ENCODE results near the gene ANXA1.

DNA sequence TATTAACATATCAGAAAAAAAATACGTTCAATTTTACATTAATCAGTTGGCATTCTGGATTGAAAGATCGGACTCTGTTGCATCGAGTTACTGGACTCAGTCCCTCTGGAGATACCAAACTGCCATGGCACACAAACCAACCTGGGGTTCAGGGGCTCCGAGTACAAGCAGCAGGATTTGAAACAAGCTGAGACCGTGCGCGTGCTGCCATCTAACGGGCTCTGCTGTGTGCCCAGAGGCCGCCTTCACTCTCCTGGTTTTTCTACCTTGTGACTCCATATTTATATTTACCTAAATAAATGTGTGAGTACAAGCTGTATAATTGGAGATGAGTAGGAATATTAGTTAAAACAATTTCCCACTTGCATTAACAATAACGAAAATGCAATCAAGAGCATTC is 48.2 kb downstream of the ANXA1 start:
- no peak for TF ChIP-seq GABPB1 (CRISPR knock-in tag; IDR thresholded peaks at IDR 0.05)
- TF ChIP-seq, protein P1, sequence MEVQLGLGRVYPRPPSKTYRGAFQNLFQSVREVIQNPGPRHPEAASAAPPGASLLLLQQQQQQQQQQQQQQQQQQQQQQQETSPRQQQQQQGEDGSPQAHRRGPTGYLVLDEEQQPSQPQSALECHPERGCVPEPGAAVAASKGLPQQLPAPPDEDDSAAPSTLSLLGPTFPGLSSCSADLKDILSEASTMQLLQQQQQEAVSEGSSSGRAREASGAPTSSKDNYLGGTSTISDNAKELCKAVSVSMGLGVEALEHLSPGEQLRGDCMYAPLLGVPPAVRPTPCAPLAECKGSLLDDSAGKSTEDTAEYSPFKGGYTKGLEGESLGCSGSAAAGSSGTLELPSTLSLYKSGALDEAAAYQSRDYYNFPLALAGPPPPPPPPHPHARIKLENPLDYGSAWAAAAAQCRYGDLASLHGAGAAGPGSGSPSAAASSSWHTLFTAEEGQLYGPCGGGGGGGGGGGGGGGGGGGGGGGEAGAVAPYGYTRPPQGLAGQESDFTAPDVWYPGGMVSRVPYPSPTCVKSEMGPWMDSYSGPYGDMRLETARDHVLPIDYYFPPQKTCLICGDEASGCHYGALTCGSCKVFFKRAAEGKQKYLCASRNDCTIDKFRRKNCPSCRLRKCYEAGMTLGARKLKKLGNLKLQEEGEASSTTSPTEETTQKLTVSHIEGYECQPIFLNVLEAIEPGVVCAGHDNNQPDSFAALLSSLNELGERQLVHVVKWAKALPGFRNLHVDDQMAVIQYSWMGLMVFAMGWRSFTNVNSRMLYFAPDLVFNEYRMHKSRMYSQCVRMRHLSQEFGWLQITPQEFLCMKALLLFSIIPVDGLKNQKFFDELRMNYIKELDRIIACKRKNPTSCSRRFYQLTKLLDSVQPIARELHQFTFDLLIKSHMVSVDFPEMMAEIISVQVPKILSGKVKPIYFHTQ (CRISPR knock-in tag; IDR thresholded peaks at IDR 0.05) = no peak
- TF ChIP-seq, protein P2, sequence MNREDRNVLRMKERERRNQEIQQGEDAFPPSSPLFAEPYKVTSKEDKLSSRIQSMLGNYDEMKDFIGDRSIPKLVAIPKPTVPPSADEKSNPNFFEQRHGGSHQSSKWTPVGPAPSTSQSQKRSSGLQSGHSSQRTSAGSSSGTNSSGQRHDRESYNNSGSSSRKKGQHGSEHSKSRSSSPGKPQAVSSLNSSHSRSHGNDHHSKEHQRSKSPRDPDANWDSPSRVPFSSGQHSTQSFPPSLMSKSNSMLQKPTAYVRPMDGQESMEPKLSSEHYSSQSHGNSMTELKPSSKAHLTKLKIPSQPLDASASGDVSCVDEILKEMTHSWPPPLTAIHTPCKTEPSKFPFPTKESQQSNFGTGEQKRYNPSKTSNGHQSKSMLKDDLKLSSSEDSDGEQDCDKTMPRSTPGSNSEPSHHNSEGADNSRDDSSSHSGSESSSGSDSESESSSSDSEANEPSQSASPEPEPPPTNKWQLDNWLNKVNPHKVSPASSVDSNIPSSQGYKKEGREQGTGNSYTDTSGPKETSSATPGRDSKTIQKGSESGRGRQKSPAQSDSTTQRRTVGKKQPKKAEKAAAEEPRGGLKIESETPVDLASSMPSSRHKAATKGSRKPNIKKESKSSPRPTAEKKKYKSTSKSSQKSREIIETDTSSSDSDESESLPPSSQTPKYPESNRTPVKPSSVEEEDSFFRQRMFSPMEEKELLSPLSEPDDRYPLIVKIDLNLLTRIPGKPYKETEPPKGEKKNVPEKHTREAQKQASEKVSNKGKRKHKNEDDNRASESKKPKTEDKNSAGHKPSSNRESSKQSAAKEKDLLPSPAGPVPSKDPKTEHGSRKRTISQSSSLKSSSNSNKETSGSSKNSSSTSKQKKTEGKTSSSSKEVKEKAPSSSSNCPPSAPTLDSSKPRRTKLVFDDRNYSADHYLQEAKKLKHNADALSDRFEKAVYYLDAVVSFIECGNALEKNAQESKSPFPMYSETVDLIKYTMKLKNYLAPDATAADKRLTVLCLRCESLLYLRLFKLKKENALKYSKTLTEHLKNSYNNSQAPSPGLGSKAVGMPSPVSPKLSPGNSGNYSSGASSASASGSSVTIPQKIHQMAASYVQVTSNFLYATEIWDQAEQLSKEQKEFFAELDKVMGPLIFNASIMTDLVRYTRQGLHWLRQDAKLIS (CRISPR knock-in tag; IDR thresholded peaks at IDR 0.05; ENCODE audit: borderline replicate concordance) = no peak
- TF ChIP-seq, protein P3, sequence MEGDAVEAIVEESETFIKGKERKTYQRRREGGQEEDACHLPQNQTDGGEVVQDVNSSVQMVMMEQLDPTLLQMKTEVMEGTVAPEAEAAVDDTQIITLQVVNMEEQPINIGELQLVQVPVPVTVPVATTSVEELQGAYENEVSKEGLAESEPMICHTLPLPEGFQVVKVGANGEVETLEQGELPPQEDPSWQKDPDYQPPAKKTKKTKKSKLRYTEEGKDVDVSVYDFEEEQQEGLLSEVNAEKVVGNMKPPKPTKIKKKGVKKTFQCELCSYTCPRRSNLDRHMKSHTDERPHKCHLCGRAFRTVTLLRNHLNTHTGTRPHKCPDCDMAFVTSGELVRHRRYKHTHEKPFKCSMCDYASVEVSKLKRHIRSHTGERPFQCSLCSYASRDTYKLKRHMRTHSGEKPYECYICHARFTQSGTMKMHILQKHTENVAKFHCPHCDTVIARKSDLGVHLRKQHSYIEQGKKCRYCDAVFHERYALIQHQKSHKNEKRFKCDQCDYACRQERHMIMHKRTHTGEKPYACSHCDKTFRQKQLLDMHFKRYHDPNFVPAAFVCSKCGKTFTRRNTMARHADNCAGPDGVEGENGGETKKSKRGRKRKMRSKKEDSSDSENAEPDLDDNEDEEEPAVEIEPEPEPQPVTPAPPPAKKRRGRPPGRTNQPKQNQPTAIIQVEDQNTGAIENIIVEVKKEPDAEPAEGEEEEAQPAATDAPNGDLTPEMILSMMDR (IDR thresholded peaks at IDR 0.05) = 0 out of 2 replicates have a peak, but pooled peaks have one; percentile 13
